Tibial nerve (tissue), 4 donors: ENCODE results near the gene BHLHA15. TPM values are rescaled to one million over a fixed set of nuclear protein-coding genes. Genes with fewer than 3 reads are reported as not detected.

Experiments used
- DNase-seq, 2 donors: peaks; one replicate each; pipeline ENCODE4 v3.0.0-alpha.2; 2019; ENCODE audit warnings: low spot score in 2 of 2
- H3K27ac ChIP-seq, 4 donors: fragments of 200-600 bp; sonication (generic) in 3 of 4; one replicate each; pipeline ENCODE4 v1.5.1; 2017 to 2019; ENCODE audit warnings: mild to moderate bottlenecking in 1 of 4
- H3K27me3 ChIP-seq, 2 donors: fragments of 200-600 bp; sonication (generic) in 1 of 2; one replicate each; pipeline versions ENCODE4 v1.5.1 to v1.6.0; 2017 to 2019
- H3K36me3 ChIP-seq, 3 donors: fragments of 200-600 bp; sonication (generic); one replicate each; pipeline ENCODE4 v1.5.1; 2018 to 2019
- H3K4me1 ChIP-seq, 4 donors: fragments of 200-600 bp; sonication (generic) in 3 of 4; one replicate each; pipeline ENCODE4 v1.5.1; 2017 to 2019
- H3K4me3 ChIP-seq, 4 donors: fragments of 200-600 bp; sonication (generic) in 3 of 4; one replicate each; pipeline ENCODE4 v1.5.1; 2017 to 2019; ENCODE audit warnings: mild to moderate bottlenecking in 1 of 4, moderate library complexity in 1 of 4
- H3K9me3 ChIP-seq, 4 donors: fragments of 200-600 bp; sonication (generic) in 3 of 4; one replicate each; pipeline ENCODE4 v1.5.1; 2017 to 2019
- CTCF ChIP-seq, 5 experiments: fragments of 200-600 bp in 3 of 5; fragments of 450-650 bp in 2 of 5; sonication (generic) in 3 of 5; IDR thresholded peaks; one replicate each; pipeline ENCODE4 v1.5.1; 2016 to 2019; ENCODE audit warnings: antibody characterized with exemption in 5 of 5, mild to moderate bottlenecking in 3 of 5, moderate library complexity in 2 of 5
- EP300 ChIP-seq, 2 donors: sonication (generic); formaldehyde crosslinking; IDR thresholded peaks; one replicate each; pipeline ENCODE4 v1.6.1; 2017; ENCODE audit warnings: antibody characterized with exemption in 2 of 2, mild to moderate bottlenecking in 1 of 2
- POLR2A ChIP-seq, 2 donors: fragments of 450-650 bp; IDR thresholded peaks; one replicate each; pipeline ENCODE4 v1.6.1; 2017; ENCODE audit warnings: antibody characterized with exemption in 2 of 2, mild to moderate bottlenecking in 2 of 2, moderate library complexity in 2 of 2
- WGBS, 2 donors: methylation state at CpG; one replicate each; pipeline ENCODE4 v1.1.5; 2018; 5-methylcytosine and 5-hydroxymethylcytosine counted together
- total RNA-seq, 4 donors: library from RNA; depleted of rRNA; stranded (reverse); fragments of >200 nt; gene quantifications; one replicate each; pipeline ENCODE4 v1.1.0, GENCODE V29; 2016

Gene BHLHA15
- total RNA-seq, 4 donors from 2014 or later: not detected

GRCh38 chr7:98254951-98255610 is 43.8 kb downstream of the BHLHA15 start:
- TF ChIP-seq CTCF (IDR thresholded peaks at IDR 0.05): no peak
- no peak for TF ChIP-seq EP300 (IDR thresholded peaks at IDR 0.05)
- TF ChIP-seq POLR2A (IDR thresholded peaks at IDR 0.05): no peak
- 79 to 82% methylated on average over 11 of the region's 11 CpGs for WGBS, 2 donors
- DNase-seq: no peak
- peaks cover 0 to 28% (median 19%) of the 10 kb centered on the region in 4 donors for H3K4me1 ChIP-seq
- no peak overlapping the region for H3K27ac ChIP-seq
- no peaks in the 10 kb centered on the region for H3K27me3 ChIP-seq
- H3K9me3 ChIP-seq: no peaks in the 10 kb centered on the region
- H3K36me3 ChIP-seq: peaks cover 0 to 32% (median 0%) of the 10 kb centered on the region in 3 donors
- no peak overlapping the region for H3K4me3 ChIP-seq

- Histone ChIP-seq H3K4me1 (peaks cover 0 to 14% (median 10%) of the 10 kb centered on the region in 4 donors), H3K27ac (no peak overlapping the region), H3K27me3 (no peaks in the 10 kb centered on the region), H3K4me3 (no peak overlapping the region), H3K9me3 (no peaks in the 10 kb centered on the region), H3K36me3 (peaks cover 0 to 46% (median 0%) of the 10 kb centered on the region in 3 donors)
- 89 to 93% methylated on average over 7 of the region's 7 CpGs for WGBS, 2 donors
- no peak for DNase-seq
- TF ChIP-seq POLR2A (IDR thresholded peaks at IDR 0.05) (no peak), EP300 (IDR thresholded peaks at IDR 0.05) (no peak), CTCF (IDR thresholded peaks at IDR 0.05) (no peak)
Measured at GRCh38 chr7:98256431-98256830, 45.2 kb downstream of the BHLHA15 start.

- H3K4me1 ChIP-seq: peaks cover 0 to 10% (median 6%) of the 10 kb centered on the region in 4 donors
- H3K27me3 ChIP-seq: no peaks in the 10 kb centered on the region
- H3K27ac ChIP-seq: no peak overlapping the region
- no peak for TF ChIP-seq CTCF (IDR thresholded peaks at IDR 0.05)
- no peak for TF ChIP-seq EP300 (IDR thresholded peaks at IDR 0.05)
- no peak for TF ChIP-seq POLR2A (IDR thresholded peaks at IDR 0.05)
- WGBS, 2 donors: 76% methylated on average over 6 of the region's 6 CpGs
- peaks cover 0 to 59% (median 0%) of the 10 kb centered on the region in 3 donors for H3K36me3 ChIP-seq
- H3K4me3 ChIP-seq: no peak overlapping the region
- no peak for DNase-seq
- H3K9me3 ChIP-seq: no peaks in the 10 kb centered on the region
Measured at GRCh38 chr7:98257701-98258100, 46.5 kb downstream of the BHLHA15 start.

Other genes starting within 250 kb of the BHLHA15 start
- gene OCM2, start 221.2 kb upstream of the BHLHA15 start, total RNA-seq: not detected
- 10 to 100 TPM; 10.4 to 14.4 (median 12.3) TPM for gene LMTK2, start 104.6 kb upstream of the BHLHA15 start, total RNA-seq
- gene TECPR1, start 40.8 kb downstream of the BHLHA15 start, total RNA-seq: 10 to 100 TPM; 30.8 to 72.6 (median 41.2) TPM
- gene BRI3, start 70.2 kb downstream of the BHLHA15 start, total RNA-seq: 10 to 100 TPM; 33.5 to 69.0 (median 44.3) TPM
- gene BAIAP2L1, start 189.7 kb downstream of the BHLHA15 start, total RNA-seq: 1 to 10 TPM in 3 of 4 donors, under 1 TPM in 1; 0.42 to 2.7 (median 1.7) TPM